GM19468 (cell line): ENCODE measurements around the gene SNAP91.
"Not testable (repeated sequence)": the region's sequence is repeated elsewhere in the genome, so short reads cannot be mapped to it uniquely, and the experiment has no call there.

ENCODE experiments used
- ATAC-seq: cut with Tn5 transposase; IDR thresholded peaks from one replicate; pipeline ENCODE4 v1.9.1; 2021; ENCODE audit warnings: mild to moderate bottlenecking, moderate library complexity, moderate number of reproducible peaks; ENCODE audit not compliant: unreplicated experiment; ENCODE audit errors: extremely low read depth

Gene SNAP91, protein sequence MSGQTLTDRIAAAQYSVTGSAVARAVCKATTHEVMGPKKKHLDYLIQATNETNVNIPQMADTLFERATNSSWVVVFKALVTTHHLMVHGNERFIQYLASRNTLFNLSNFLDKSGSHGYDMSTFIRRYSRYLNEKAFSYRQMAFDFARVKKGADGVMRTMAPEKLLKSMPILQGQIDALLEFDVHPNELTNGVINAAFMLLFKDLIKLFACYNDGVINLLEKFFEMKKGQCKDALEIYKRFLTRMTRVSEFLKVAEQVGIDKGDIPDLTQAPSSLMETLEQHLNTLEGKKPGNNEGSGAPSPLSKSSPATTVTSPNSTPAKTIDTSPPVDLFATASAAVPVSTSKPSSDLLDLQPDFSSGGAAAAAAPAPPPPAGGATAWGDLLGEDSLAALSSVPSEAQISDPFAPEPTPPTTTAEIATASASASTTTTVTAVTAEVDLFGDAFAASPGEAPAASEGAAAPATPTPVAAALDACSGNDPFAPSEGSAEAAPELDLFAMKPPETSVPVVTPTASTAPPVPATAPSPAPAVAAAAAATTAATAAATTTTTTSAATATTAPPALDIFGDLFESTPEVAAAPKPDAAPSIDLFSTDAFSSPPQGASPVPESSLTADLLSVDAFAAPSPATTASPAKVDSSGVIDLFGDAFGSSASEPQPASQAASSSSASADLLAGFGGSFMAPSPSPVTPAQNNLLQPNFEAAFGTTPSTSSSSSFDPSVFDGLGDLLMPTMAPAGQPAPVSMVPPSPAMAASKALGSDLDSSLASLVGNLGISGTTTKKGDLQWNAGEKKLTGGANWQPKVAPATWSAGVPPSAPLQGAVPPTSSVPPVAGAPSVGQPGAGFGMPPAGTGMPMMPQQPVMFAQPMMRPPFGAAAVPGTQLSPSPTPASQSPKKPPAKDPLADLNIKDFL

DNA sequence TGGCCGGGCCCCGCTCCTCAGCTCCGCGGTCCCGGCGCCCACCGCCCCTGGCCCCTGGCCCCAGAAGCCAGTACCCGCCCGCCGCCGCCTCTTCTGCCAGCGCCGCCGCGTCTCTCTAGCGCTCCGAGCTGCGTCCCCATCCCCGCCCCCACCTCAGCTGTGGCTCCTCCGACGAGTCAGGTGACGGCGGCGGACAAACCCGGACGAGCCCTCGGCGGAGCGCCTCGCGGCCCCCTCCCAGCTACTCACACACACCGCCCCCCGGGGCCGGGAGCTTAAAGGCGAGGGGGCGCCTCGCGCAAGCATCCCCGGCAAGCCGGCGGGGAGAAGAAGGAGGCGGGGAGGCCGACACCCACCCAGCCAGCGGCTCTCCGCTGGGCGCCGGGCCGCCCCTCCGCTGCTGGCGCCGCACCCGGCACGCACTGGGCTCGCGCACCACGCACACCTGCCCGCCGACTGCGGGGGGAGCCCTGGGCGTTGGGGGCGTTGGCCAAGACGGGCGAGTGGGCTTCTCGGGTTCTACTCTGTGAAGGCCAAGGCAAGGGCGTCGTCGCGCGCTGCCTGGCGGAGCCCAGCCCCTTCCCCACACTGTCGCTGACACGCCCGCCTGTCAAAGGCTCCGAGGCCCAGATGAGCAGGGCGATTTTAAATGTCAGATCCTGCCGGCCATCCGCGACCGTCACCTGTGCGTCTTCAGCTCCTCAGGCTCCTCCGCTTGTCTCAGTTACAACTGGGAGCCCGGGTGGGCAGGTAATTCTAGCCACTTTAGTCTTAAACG, at the start of gene SNAP91:
SNAP91 (minus strand) TSS at position 132 of the 778 bp plus-strand sequence. CDS start 1,174 bp downstream, outside the sequence.
- no peak for ATAC-seq

DNA sequence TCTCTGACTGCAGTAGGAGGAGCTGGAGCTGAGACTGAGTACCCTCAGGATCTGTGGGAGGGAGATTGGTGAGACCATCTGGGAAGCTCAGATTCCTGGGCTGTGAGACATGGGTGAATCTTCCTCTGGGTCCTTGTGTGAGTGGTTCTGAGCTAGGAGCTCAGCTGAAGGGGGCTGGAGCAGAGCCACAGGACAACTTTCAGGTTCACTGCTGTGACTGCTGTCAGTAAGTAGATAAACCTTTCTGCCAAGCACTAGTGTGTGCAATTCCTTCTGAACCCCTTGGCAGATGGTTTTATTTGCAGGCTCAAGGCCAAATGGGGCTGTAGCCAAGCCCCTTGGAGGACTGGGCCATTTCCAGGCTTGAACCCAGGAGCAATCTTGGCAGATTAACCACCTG, 49.6 kb upstream of the SNAP91 start:
- ATAC-seq, result no peak

DNA sequence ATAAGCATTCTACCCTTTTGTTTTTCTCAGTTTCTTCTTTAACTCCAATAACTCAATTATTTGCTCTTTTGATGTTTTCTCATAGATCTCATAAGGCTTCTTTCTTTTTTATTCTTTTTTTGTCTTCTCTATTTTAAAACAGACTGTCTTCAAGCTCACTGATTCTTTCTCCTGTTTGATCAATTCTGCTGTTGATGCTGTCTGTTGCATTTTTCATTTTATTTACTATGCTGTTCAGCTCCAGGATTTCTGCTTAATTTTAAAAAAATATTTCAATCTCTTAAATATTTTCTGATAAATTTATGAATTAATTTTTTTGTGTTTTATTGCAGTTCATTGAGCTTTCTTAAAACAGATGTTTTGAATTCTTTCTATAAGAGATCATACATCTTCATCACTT, 48.1 kb upstream of the SNAP91 start:
- ATAC-seq, result no peak

DNA sequence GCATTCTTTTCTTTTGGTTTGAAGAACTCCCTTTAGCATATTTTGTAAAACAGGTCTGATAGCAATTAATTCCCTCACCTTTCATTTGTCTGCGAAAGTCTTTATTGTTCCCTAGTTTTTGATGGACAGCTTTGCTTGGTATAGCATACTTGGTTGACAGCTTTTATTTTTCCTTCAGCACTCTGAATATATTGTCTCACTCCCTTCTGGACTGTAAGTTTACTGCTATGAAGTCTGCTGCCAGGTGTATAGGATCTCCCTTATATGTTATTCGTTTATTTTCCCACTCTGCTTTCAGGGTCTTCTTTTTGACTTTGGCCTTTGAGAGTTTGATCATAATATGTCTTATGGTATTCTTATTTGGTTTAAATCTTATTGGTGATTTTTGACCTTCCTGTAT, 47.7 kb upstream of the SNAP91 start:
- no peak for ATAC-seq

DNA sequence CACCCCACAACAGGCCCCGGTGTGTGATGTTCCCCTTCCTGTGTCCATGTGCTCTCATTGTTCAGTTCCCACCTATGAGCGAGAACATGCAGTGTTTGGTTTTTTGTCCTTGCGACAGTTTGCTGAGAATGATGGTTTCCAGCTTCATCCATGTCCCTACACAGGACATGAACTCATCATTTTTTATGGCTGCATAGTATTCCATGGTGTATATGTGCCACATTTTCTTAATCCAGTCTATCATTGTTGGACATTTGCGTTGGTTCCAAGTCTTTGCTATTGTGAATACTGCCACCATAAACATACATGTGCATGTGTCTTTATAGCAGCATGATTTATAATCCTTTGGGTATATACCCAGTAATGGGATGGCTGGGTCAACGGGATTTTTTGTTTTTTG, 43.5 kb upstream of the SNAP91 start:
- ATAC-seq, result not testable (repeated sequence)

DNA sequence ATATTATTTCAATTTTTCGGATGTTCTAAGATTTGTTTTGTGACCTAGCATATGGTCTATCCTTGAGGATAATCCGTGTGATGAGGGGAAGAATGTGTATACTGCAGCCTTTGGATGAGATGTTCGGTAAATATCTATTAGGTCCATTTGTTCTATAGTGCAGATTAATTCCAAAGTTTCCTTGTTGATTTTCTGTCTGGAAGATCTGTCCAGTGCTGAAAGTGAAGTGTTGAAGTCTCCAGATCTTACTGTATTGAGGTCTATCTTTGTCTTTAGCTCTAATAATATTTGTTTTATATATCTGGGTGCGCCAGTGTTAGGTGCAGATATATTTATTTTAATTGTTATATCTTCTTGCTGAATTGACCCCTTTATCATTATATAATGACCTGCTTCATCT, 32.2 kb upstream of the SNAP91 start:
- no peak for ATAC-seq

DNA sequence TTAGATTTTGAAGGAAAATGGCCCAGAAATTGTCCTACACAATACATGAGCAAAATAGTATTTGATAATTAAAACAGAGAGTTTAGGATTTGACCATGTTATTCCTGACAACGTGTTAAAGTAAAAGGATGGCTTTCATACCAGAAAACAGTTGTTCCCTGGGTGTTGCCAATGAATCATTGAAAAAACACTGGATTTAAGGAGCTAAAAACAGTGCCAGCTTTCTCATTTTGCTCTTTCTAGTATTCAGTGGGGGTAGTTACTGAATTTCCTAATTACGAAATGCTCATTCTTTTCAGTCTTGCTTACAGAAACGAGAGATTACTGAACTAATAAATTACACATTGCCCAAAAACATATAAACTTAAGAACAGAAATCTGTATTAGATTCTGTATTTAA, 26.6 kb upstream of the SNAP91 start:
- ATAC-seq, result no peak

DNA sequence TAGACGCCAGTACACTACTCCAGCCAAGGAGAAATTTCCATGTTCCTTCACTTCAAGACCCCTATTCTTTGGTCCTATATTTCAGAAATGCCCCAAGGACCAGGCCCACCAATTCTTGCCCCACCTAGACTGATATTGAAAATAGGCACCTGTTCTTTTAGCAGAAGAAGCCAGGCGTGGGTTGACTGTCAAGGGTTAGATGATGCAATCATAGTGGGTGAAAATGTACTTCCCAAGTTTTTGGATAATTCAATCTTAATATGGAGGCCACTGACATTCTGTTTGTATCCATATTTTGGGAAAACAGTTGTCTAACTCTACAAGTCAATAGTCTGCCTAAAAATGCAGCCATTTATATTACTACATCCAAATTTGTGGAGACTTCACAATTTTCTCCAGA, 21.0 kb upstream of the SNAP91 start:
- ATAC-seq, result no peak

DNA sequence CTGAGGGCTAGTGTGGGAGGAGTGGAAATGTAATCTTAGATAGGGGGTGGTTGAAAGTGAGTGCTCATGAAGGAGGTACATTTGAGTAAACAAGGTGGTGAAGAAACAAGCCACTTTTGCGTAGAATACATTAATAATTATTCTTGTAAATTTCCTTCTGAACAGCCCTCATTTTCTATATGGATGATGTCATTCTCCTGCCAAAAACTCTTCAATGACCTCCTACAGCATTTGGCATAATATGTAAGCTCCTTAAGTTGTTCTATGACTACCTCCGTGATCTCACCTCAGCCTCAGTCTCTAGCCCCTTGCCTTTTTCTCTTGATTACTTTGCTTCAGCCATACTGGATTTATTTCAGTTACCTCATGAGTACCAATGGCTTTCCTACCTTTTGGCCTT, 14.0 kb upstream of the SNAP91 start:
- ATAC-seq, result no peak

DNA sequence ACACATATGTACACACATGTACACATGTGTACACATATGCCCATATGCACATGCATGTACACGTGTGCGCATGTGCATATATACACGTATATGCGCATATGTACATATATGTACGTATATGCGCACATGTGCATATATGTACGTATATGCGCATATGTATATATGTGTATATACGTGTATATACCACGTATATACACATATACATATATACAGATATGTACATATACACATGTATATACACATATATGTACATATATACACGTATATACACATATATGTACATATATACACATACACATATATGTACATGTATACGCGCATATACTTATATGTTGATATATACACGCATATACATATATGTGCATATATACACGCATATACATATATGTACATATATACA, 8.9 kb upstream of the SNAP91 start:
- no peak for ATAC-seq

DNA sequence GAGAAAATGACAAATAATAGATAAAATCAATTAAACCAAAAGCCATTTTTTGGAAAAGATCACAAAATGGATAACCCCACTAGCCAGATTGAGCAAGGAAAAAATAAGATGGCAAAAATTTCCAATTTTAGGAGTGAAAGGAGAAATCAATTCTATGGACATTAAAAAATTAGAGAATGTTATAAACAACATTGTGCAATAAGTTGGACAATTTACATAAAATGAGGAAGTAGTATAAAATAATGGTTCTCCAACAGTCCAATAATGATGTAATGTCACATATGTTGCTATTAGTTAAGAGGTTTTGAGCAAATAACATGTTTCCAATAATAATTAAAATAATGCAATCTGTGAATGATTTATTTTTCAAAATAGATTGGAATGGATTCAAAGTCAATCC, 3.1 kb upstream of the SNAP91 start:
- no peak for ATAC-seq

DNA sequence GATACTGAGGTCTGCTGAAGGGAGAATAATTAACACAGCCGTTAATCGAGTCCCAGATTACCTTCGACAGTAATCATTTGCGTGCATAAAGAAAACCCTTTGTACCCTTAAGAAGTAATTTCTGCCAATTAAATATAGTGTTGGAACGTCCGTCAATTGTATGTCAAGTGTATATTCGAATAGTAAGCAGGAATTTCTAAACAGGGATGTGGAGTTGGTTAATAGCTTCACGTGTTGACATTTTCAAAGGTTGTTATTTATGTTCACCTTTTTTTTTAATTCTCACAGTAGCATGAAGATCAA, 798 bp upstream of the SNAP91 start:
- no peak for ATAC-seq

DNA sequence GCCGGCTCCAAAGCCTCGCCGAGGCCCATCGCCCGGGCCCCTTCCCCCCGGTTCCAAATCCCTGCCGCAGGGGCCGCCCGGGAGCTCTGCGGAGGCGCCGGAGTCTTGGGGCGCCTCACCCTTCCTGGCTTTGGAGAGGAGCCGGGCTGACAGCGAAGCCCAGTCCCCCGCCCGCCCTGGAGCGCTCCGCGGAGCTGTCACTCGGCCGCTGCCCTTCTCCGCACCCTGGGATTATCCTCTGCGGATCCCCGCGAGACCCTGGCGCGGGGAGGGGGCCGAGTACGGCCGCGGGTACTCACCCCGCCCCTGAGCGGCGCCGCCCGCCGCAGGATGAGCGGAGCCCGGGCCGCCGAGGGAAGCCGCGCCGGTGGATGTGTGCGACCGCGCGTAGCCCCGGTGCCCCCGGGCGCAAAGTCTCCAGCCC, 343 bp downstream of the SNAP91 start:
- no peak for ATAC-seq

DNA sequence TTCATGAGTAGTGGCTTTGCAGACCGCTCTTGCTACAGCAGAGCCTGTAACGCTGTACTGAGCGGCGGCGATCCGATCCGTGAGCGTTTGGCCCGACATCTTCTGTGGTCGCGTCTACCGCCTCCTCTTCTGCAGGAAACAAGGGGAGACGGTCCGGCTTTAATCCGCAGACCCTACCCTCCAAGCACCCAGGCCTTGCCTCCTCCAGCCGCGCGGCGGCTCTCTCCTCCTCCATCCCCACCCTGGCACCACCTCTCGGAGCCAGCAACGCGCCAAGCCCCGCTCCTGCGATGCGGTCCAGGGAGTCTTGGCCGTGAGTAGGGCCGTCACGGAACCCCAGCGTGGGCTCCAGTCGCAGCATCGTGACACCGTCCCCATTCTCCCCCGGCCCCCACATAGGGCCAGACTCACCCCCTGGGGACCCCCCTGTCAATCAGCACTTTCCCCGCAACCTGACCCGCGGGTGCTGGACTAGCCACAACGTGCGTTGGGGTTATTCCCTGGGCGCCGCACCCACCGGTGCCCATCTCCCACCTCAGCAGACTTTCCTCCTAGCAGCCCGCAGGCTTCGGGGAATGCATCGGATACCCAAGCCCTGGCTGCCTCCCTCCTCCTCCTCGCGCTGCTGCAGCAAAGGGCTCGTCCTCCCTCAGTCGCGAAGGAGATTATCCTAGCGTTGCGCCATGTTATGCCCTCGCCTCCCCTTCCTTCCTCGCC, 914 bp downstream of the SNAP91 start:
- no peak for ATAC-seq

DNA sequence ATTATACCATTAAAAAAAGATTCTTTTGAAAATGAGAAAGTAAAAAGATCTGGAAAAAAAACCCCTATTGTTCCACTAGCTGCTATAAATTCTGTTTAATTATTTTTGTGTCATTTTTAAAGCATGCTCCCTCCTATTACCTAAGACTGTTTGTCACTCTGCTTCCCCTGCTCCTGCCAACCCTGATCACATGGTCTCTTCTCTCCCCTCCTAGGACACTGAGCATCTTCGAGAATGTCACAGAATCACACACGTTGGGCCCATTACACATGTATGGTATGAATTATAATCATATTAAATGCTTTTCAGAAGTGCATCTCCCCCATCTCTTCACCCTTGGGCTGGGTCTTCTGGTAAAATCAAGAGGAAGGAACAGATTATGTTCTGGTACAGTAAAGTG, 6.2 kb downstream of the SNAP91 start:
- ATAC-seq, result no peak

DNA sequence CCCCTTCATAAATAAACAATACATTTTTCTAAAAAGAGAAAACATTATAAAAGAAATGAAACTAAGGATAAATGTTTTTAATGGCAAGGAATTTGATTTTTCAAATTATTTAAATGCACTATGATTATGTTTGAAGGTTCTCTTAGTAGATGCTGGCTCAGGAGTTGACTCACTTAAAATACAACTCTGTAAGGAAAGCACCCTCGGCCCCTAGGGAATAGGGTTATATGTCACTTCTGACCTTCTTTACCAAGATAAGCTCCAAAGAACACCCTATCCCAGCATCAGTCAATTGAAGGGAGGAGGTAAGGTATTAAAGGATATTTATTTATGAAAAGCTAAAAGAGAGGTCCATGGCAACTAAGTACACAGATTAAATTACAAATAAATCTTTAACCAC, 6.8 kb downstream of the SNAP91 start:
- ATAC-seq, result no peak

DNA sequence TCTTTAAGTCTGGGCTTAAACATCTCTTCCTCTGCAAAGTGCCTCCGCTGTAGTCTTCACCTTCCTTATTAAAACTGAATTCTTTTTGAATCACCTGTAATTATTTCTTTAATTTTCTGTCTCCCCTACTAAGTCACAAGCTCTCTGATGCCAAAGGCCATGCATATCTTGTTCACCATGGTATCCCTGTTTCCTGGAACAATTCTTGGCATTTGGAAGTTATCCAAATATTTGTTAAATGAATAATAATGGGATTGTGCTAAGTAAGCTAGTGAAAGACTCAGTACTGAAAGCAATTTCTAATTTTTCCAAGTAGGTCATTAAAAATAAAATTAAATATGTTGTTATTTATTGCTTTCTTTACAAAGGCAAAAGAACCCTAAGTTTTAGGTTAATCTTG, 12.2 kb downstream of the SNAP91 start:
- no peak for ATAC-seq

DNA sequence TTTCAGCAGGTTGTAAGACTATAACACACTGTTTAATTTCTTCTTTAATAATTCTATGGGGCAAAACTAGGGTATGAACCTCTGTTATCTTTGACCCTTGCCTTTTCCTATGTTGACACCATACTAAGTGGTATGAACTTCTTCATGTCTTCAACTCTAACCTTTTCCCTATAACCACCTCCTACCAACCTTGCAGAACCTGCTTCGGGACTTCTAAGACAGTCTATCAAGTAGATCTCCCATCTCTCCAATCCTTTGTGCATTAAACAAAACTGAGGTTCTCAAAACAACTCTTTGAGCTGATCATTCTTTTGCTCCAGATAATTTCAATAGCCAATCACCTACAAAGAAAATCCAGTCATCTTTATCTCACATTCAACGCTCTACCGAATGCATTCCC, 23.4 kb downstream of the SNAP91 start:
- no peak for ATAC-seq

DNA sequence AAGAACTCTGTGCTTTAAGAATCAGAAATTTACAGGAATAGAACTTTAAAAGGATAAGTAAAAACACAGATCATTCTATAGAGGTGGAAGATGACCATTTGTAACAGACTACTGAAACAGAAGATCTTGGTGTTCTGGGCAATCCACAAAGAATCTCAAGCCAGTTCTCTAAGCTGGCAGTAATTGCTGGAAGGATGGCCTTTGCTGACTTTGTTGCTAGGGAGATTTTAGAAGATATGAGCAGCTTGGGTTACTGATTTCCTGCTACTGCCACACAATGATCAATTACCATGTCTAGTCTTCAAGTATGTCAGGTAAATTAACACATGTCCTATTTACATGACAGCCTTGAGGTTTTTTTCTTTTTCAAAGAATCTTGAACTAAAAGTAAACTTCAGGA, 31.1 kb downstream of the SNAP91 start:
- no peak for ATAC-seq

DNA sequence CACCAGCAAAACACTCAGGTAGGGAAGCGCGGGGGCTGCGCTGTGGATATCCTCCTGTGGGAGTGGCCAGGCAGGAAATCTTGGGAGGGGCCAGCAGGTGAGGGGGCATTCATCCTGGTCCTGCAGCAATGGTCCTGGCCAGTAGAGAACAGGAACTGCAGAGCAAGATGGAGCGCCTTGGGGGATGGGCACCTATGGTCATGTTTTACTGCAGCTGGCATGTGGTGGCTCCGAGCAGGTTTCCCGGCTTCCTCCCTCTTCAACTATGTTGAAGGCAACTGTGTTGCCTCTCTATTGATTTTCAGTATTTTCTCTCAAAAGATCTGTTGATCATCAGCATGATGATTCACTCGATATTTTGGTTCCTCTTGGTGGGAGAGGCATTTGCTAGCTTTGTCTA, 70.9 kb downstream of the SNAP91 start:
- no peak for ATAC-seq
